H9 (cell line): Measurements from ENCODE around the gene SLIT1. TPM values are rescaled to one million over a fixed set of nuclear protein-coding genes. Genes with fewer than 3 reads are reported as not detected.

Experiments used
- DNase-seq: peaks from one replicate; pipeline ENCODE4 v3.0.0-alpha.2; 2017
- H2AFZ ChIP-seq: one replicate; pipeline ENCODE4 v1.6.1; 2013; ENCODE audit warnings: mild to moderate bottlenecking, low read length, control low read depth, moderate library complexity
- H2AK5ac ChIP-seq: 2 replicates; pipeline ENCODE4 v1.6.1; 2013; ENCODE audit warnings: low read length, control low read depth, mixed read lengths; ENCODE audit not compliant: insufficient read length
- H2BK120ac ChIP-seq: one replicate; pipeline ENCODE4 v1.6.1; 2013; ENCODE audit warnings: low read depth, mild to moderate bottlenecking, low read length, control low read depth, inconsistent platforms; ENCODE audit not compliant: poor library complexity, severe bottlenecking
- H2BK12ac ChIP-seq: 2 replicates; pipeline ENCODE4 v1.6.1; 2013; ENCODE audit warnings: low read length, control low read depth, mixed read lengths, low read depth; ENCODE audit not compliant: insufficient read length
- H2BK15ac ChIP-seq: 2 replicates; pipeline ENCODE4 v1.6.1; 2013; ENCODE audit warnings: low read depth, low read length, control low read depth
- H2BK20ac ChIP-seq: one replicate; pipeline ENCODE4 v1.6.1; 2013; ENCODE audit warnings: low read depth, mild to moderate bottlenecking, low read length, control low read depth, inconsistent platforms; ENCODE audit not compliant: poor library complexity, severe bottlenecking
- H2BK5ac ChIP-seq: 2 replicates; pipeline ENCODE4 v1.6.1; 2013; ENCODE audit warnings: low read length, control low read depth, mixed read lengths; ENCODE audit not compliant: insufficient read length
- H3K14ac ChIP-seq: 2 replicates; pipeline ENCODE4 v1.6.1; 2013; ENCODE audit warnings: low read length, control low read depth; ENCODE audit not compliant: insufficient read depth
- H3K18ac ChIP-seq: 2 replicates; pipeline ENCODE4 v1.6.1; 2013; ENCODE audit warnings: low read depth, mild to moderate bottlenecking, mixed read lengths, low read length, control low read depth; ENCODE audit not compliant: insufficient read length
- H3K23ac ChIP-seq: 2 replicates; pipeline ENCODE4 v1.6.1; 2013; ENCODE audit warnings: low read length, control low read depth, mixed read lengths, low read depth; ENCODE audit not compliant: insufficient read length
- H3K23me2 ChIP-seq: 2 replicates; pipeline ENCODE4 v1.6.1; 2013; ENCODE audit warnings: low read depth, mild to moderate bottlenecking, mixed read lengths, low read length, control low read depth; ENCODE audit not compliant: insufficient read length, poor library complexity, severe bottlenecking
- H3K27ac ChIP-seq: 2 replicates; pipeline ENCODE4 v1.5.1; 2013; ENCODE audit warnings: low read length, control low read depth, mixed read lengths, low read depth; ENCODE audit not compliant: insufficient read length
- H3K27me3 ChIP-seq: 2 replicates; pipeline ENCODE4 v1.6.1; 2013; ENCODE audit warnings: low read length, control low read depth, inconsistent platforms; ENCODE audit not compliant: insufficient read depth
- H3K4ac ChIP-seq: 2 replicates; pipeline ENCODE4 v1.6.1; 2013; ENCODE audit warnings: low read depth, mild to moderate bottlenecking, control low read depth, inconsistent platforms, low read length, moderate library complexity
- H3K4me1 ChIP-seq: 2 replicates; pipeline ENCODE4 v1.6.1; 2013; ENCODE audit warnings: low read length, control low read depth, inconsistent platforms; ENCODE audit not compliant: insufficient read depth
- H3K4me2 ChIP-seq: 2 replicates; pipeline ENCODE4 v1.6.1; 2013; ENCODE audit warnings: low read length, control low read depth, mixed read lengths; ENCODE audit not compliant: insufficient read length, insufficient read depth
- H3K56ac ChIP-seq: 2 replicates; pipeline ENCODE4 v1.6.1; 2013; ENCODE audit warnings: low read depth, mild to moderate bottlenecking, mixed read lengths, low read length, control low read depth; ENCODE audit not compliant: insufficient read length
- H3K79me1 ChIP-seq: 2 replicates; pipeline ENCODE4 v1.6.1; 2013; ENCODE audit warnings: low read depth, mild to moderate bottlenecking, moderate library complexity, low read length, control low read depth, inconsistent platforms; ENCODE audit not compliant: insufficient read depth, poor library complexity, severe bottlenecking
- H3K79me2 ChIP-seq: 2 replicates; pipeline ENCODE4 v1.6.1; 2013; ENCODE audit warnings: low read length, control low read depth, inconsistent platforms; ENCODE audit not compliant: insufficient read depth
- H3K9ac ChIP-seq: 2 replicates; pipeline ENCODE4 v1.6.1; 2013; ENCODE audit warnings: low read length, control low read depth, mixed read lengths; ENCODE audit not compliant: insufficient read length; ENCODE audit errors: extremely low read depth
- H3K9me3 ChIP-seq: one replicate; pipeline ENCODE4 v1.6.1; 2013; ENCODE audit warnings: low read depth, low read length, inconsistent platforms; ENCODE audit not compliant: control insufficient read depth
- H3T11ph ChIP-seq: one replicate; pipeline ENCODE4 v1.6.1; 2013; ENCODE audit warnings: mild to moderate bottlenecking, low read length, control low read depth, inconsistent platforms
- H4K20me1 ChIP-seq: one replicate; pipeline ENCODE4 v1.6.1; 2013; ENCODE audit not compliant: control insufficient read depth, insufficient read length, insufficient read depth
- H4K5ac ChIP-seq: 2 replicates; pipeline ENCODE4 v1.6.1; 2013; ENCODE audit warnings: low read depth, mild to moderate bottlenecking, mixed read lengths, low read length, control low read depth; ENCODE audit not compliant: insufficient read length
- H4K8ac ChIP-seq: replicated peaks from 2 replicates; pipeline ENCODE4 v1.6.1; 2013; ENCODE audit warnings: low read length, control low read depth, mixed read lengths, low read depth; ENCODE audit not compliant: insufficient read length
- H4K91ac ChIP-seq: 2 replicates; pipeline ENCODE4 v1.6.1; 2013; ENCODE audit warnings: low read depth, mild to moderate bottlenecking, moderate library complexity, mixed read lengths, low read length, control low read depth; ENCODE audit not compliant: insufficient read length
- H3K27ac Mint-ChIP-seq, 3 experiments: 2 replicates in 2 of 3; 3 replicates in 1 of 3; pipeline ENCODE4 v1.8.0; 2020 to 2021; ENCODE audit warnings: mixed read lengths in 3 of 3, mild to moderate bottlenecking in 1 of 3, moderate library complexity in 1 of 3
- H3K27me3 Mint-ChIP-seq: 2 replicates; pipeline ENCODE4 v1.8.0; 2021; ENCODE audit warnings: low read depth, mild to moderate bottlenecking, moderate library complexity, mixed read lengths
- H3K36me3 Mint-ChIP-seq, 3 experiments: 2 replicates in 2 of 3; 3 replicates in 1 of 3; pipeline ENCODE4 v1.8.0; 2020 to 2021; ENCODE audit warnings: low read depth in 3 of 3, mixed read lengths in 3 of 3; ENCODE audit not compliant: insufficient read depth in 1 of 3
- H3K4me1 Mint-ChIP-seq, 2 experiments: 2 replicates each; pipeline ENCODE4 v1.8.0; 2020; ENCODE audit warnings: mixed read lengths in 2 of 2
- H3K4me3 Mint-ChIP-seq, 2 experiments: 2 replicates in 1 of 2; 3 replicates in 1 of 2; pipeline ENCODE4 v1.8.0; 2020 to 2021; ENCODE audit warnings: mild to moderate bottlenecking in 2 of 2, mixed read lengths in 2 of 2, moderate library complexity in 1 of 2
- H3K9me3 Mint-ChIP-seq, 2 experiments: 2 replicates in 1 of 2; 3 replicates in 1 of 2; pipeline ENCODE4 v1.8.0; 2020; ENCODE audit warnings: mild to moderate bottlenecking in 2 of 2, mixed read lengths in 2 of 2, moderate library complexity in 1 of 2
- CTCF ChIP-seq: fragments of 200-600 bp; sonication (generic); conservative IDR thresholded peaks from 3 replicates; pipeline ENCODE4 v1.8.0; 2021; ENCODE audit warnings: antibody characterized with exemption, mild to moderate bottlenecking
- WGBS: extraction: QIAGEN DNeasy Blood & Tissue Kit; methylation state at CpG from one replicate; pipeline ENCODE4 v1.1.7; 2013; ENCODE audit warnings: missing lambda C conversion rate, low lambda C conversion rate, mixed read lengths; ENCODE audit not compliant: insufficient read length; ENCODE audit errors: extremely low coverage; 5-methylcytosine and 5-hydroxymethylcytosine counted together
- total RNA-seq: library from RNA; stranded (reverse); gene quantifications from 2 replicates; pipeline ENCODE4 v1.2.1, GENCODE V29; 2021

Gene SLIT1
- total RNA-seq, 1 experiment from 2014 or later, result 0.57 TPM

- no peak overlapping the region for H2AK5ac ChIP-seq
- no peak overlapping the region for H3K56ac ChIP-seq
- no peaks in the 10 kb centered on the region for H3K79me2 ChIP-seq
- no peak overlapping the region for H2BK20ac ChIP-seq
- no peaks in the 10 kb centered on the region for H3K4me1 ChIP-seq
- H4K5ac ChIP-seq, result no peak overlapping the region
- no peak overlapping the region; a peak in 1 of 7 replicates for H3K27ac Mint-ChIP-seq
- H3K79me1 ChIP-seq, result no peaks in the 10 kb centered on the region
- H4K20me1 ChIP-seq, result no peaks in the 10 kb centered on the region
- no peak overlapping the region for H3K27ac ChIP-seq
- TF ChIP-seq CTCF, result no peak
- no peak overlapping the region for H4K8ac ChIP-seq
- no peak overlapping the region for H3K4ac ChIP-seq
- H3K4me1 Mint-ChIP-seq, result peaks cover 26 to 39% of the 10 kb centered on the region in 2 experiments
- WGBS, result no CpG with 5 or more reads among the region's 11 CpGs
- no peak overlapping the region for H2BK15ac ChIP-seq
- no peak overlapping the region for H3K18ac ChIP-seq
- no peak overlapping the region for H3T11ph ChIP-seq
- no peaks in the 10 kb centered on the region for H3K9me3 ChIP-seq
- H3K36me3 Mint-ChIP-seq, result peaks cover 0 to 5% (median 4%) of the 10 kb centered on the region in 3 experiments; a peak in 3 of 7 replicates
- H4K91ac ChIP-seq, result no peak overlapping the region
- DNase-seq, result no peak
- no peak overlapping the region for H3K4me2 ChIP-seq
- no peak overlapping the region for H3K23ac ChIP-seq
- H3K9ac ChIP-seq, result no peak overlapping the region
- H3K9me3 Mint-ChIP-seq, result peaks cover 5 to 7% of the 10 kb centered on the region in 2 experiments; a peak in 2 of 5 replicates
- no peak overlapping the region for H2BK5ac ChIP-seq
- H3K14ac ChIP-seq, result no peak overlapping the region
- H2BK120ac ChIP-seq, result no peak overlapping the region
- no peak overlapping the region for H2AFZ ChIP-seq
- H3K27me3 Mint-ChIP-seq, result peaks cover 25% of the 10 kb centered on the region
- H3K27me3 ChIP-seq, result no peaks in the 10 kb centered on the region
- no peak overlapping the region for H3K4me3 Mint-ChIP-seq
- no peak overlapping the region for H2BK12ac ChIP-seq
- no peaks in the 10 kb centered on the region for H3K23me2 ChIP-seq
Measured at GRCh38 chr10:97069576-97070362, 116.0 kb downstream of the SLIT1 start.
